Neural progenitor cell (in vitro differentiated cells): ENCODE measurements around the gene MAP4K1.

Experiments used
- CTCF ChIP-seq: fragments of 200-600 bp; sonication (generic); IDR thresholded peaks from 2 replicates; pipeline ENCODE4 v1.5.1; 2017; ENCODE audit warnings: antibody characterized with exemption, mild to moderate bottlenecking
- EZH2 ChIP-seq: fragments of 200-600 bp; sonication (generic); IDR thresholded peaks from 2 replicates; pipeline ENCODE4 v1.6.1; 2017; ENCODE audit warnings: antibody characterized with exemption, mild to moderate bottlenecking, moderate library complexity

GRCh38 chr19:38588041-38588440 is 29.7 kb downstream of the MAP4K1 start:
- TF ChIP-seq CTCF: no peak
- no peak for TF ChIP-seq EZH2
